Caco-2 (cell line): ENCODE data around the gene F13B. TPM values are rescaled to one million over a fixed set of nuclear protein-coding genes. Genes with fewer than 3 reads are reported as not detected.

ENCODE experiments used
- BruUV-seq: library from RNA; stranded (reverse); fragments of 400-500 nt; replicated peaks from 2 replicates; lab custom pipeline; 2021; lab: Mats Ljungman, UMichigan
- CTCF ChIA-PET: fragments of 300-600 bp; sonication (Branson Sonifier 250); formaldehyde crosslinking; loops from one replicate; lab custom pipeline; 2022; ENCODE audit warnings: antibody characterized with exemption; lab: Charles Lee
- POLR2A ChIA-PET: fragments of 300-600 bp; sonication (Branson Sonifier 250); formaldehyde crosslinking; loops from one replicate; lab custom pipeline; 2022; ENCODE audit warnings: antibody characterized with exemption; lab: Charles Lee
- DNase-seq, 2 experiments: peaks; one replicate each; pipeline versions ENCODE4 v3.0.0 to v3.0.0-alpha.2; 2020 to 2022
- H3K27me3 ChIP-seq: replicated peaks from 2 replicates; pipeline ENCODE4 v1.6.0; 2011; ENCODE audit warnings: low read length; ENCODE audit not compliant: control insufficient read depth, insufficient read depth
- H3K36me3 ChIP-seq: 2 replicates; pipeline ENCODE4 v1.5.1; 2011; ENCODE audit warnings: low read length; ENCODE audit not compliant: control insufficient read depth, insufficient read depth
- H3K4me1 ChIP-seq: fragments of 250-450 bp; sonication (Bioruptor Pico); 2 replicates; pipeline ENCODE4 v1.5.1; 2020; ENCODE audit warnings: mild to moderate bottlenecking
- H3K4me3 ChIP-seq: 2 replicates; pipeline ENCODE4 v1.5.1; 2011; ENCODE audit warnings: low read depth, mild to moderate bottlenecking, control low read depth, low read length
- H3K9me3 ChIP-seq: fragments of 250-450 bp; sonication (Bioruptor Pico); 2 replicates; pipeline ENCODE4 v1.5.1; 2020; ENCODE audit warnings: mild to moderate bottlenecking, moderate library complexity
- H3K27ac Mint-ChIP-seq: one replicate; pipeline ENCODE4 v1.8.0; 2022; ENCODE audit warnings: mixed read lengths; ENCODE audit not compliant: unreplicated experiment
- H3K27me3 Mint-ChIP-seq: one replicate; pipeline ENCODE4 v1.8.0; 2022; ENCODE audit warnings: mixed read lengths; ENCODE audit not compliant: insufficient read depth, unreplicated experiment
- H3K36me3 Mint-ChIP-seq: one replicate; pipeline ENCODE4 v1.8.0; 2022; ENCODE audit warnings: mild to moderate bottlenecking, mixed read lengths; ENCODE audit not compliant: insufficient read depth, unreplicated experiment
- H3K4me1 Mint-ChIP-seq: one replicate; pipeline ENCODE4 v1.8.0; 2022; ENCODE audit warnings: low read depth, mixed read lengths; ENCODE audit not compliant: unreplicated experiment
- H3K4me3 Mint-ChIP-seq: one replicate; pipeline ENCODE4 v1.8.0; 2022; ENCODE audit warnings: mild to moderate bottlenecking, moderate library complexity, mixed read lengths; ENCODE audit not compliant: unreplicated experiment
- H3K9me3 Mint-ChIP-seq: one replicate; pipeline ENCODE4 v1.8.0; 2022; ENCODE audit warnings: mixed read lengths; ENCODE audit not compliant: unreplicated experiment
- intact Hi-C: fragments of 100-400 bp; cut with micrococcal nuclease; formaldehyde crosslinking; loops from one replicate; pipeline ENCODE4 v1.10.0; 2022; ENCODE audit not compliant: unreplicated experiment
- total RNA-seq: library from RNA; stranded (reverse); gene quantifications from 2 replicates; pipeline ENCODE4 v1.2.3, GENCODE V29; 2022
- TF ChIP-seq, protein P1 (sequence below), 2 experiments: fragments of 200-600 bp in 1 of 2; IDR thresholded peaks; 1 replicate in 1 of 2; 2 replicates in 1 of 2; pipeline versions ENCODE4 v1.5.1 to v1.8.0; 2011 to 2022; ENCODE audit warnings: antibody characterized with exemption in 1 of 2, control low read depth in 1 of 2, inconsistent platforms in 1 of 2, low read depth in 1 of 2, low read length in 1 of 2, mild to moderate bottlenecking in 1 of 2, moderate library complexity in 1 of 2; ENCODE audit not compliant: insufficient read depth in 1 of 2, severe bottlenecking in 1 of 2, unreplicated experiment in 1 of 2

Gene F13B
- total RNA-seq, 1 experiment from 2014 or later, result not detected

- DNase-seq, result no peak
- Histone ChIP-seq H3K4me1 (no peaks in the 10 kb centered on the region), H3K36me3 (peaks cover 4% of the 10 kb centered on the region; the same call in 1 of the 2 replicates), H3K4me3 (no peak overlapping the region), H3K9me3 (peaks cover 30% of the 10 kb centered on the region), H3K27me3 (no peaks in the 10 kb centered on the region)
- POLR2A ChIA-PET, result no interaction called here
- Mint-ChIP-seq H3K4me3 (no peak overlapping the region), H3K36me3 (peaks cover 58% of the 10 kb centered on the region), H3K27ac (no peak overlapping the region), H3K4me1 (no peaks in the 10 kb centered on the region), H3K9me3 (peaks cover 35% of the 10 kb centered on the region), H3K27me3 (no peaks in the 10 kb centered on the region)
- TF ChIP-seq, protein P1, sequence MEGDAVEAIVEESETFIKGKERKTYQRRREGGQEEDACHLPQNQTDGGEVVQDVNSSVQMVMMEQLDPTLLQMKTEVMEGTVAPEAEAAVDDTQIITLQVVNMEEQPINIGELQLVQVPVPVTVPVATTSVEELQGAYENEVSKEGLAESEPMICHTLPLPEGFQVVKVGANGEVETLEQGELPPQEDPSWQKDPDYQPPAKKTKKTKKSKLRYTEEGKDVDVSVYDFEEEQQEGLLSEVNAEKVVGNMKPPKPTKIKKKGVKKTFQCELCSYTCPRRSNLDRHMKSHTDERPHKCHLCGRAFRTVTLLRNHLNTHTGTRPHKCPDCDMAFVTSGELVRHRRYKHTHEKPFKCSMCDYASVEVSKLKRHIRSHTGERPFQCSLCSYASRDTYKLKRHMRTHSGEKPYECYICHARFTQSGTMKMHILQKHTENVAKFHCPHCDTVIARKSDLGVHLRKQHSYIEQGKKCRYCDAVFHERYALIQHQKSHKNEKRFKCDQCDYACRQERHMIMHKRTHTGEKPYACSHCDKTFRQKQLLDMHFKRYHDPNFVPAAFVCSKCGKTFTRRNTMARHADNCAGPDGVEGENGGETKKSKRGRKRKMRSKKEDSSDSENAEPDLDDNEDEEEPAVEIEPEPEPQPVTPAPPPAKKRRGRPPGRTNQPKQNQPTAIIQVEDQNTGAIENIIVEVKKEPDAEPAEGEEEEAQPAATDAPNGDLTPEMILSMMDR (IDR thresholded peaks at IDR 0.05; ENCODE audit: insufficient read depth in 1 of 2, low read depth in 1 of 2, low read length in 1 of 2, severe bottlenecking in 1 of 2, unreplicated experiment in 1 of 2), result no peak
- intact Hi-C loops, result no loop called here
- CTCF ChIA-PET, result no interaction called here
- BruUV-seq, result no TSS peak
Measured at GRCh38 chr1:197081117-197081753, 14.2 kb upstream of the F13B start.

DNA sequence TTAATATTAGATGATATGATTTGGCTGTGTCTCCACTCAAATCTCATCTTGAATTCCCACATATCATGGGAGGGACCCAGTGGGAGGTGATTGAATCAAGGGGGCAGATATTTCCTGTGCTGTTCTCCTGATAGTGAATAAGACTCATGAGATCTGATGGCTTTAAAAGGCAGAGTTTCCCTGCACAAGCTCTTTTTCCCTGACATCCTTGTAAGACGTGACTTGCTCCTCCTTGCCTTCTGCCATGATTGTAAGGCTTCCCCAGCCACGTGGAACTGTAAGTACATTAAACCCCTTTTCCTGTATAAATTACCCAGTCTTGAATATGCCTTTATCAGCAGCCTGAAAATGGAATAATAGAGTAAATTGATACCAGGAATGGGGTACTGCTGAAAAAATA is 13.3 kb upstream of the F13B start:
- H3K4me3 Mint-ChIP-seq, result no peak overlapping the region
- no TSS peak for BruUV-seq
- CTCF ChIA-PET, result no interaction called here
- no peak overlapping the region for H3K27ac Mint-ChIP-seq
- POLR2A ChIA-PET, result no interaction called here
- H3K4me1 ChIP-seq, result no peaks in the 10 kb centered on the region
- intact Hi-C loops, result no loop called here
- H3K27me3 ChIP-seq, result no peaks in the 10 kb centered on the region
- peaks cover 30% of the 10 kb centered on the region for H3K9me3 ChIP-seq
- H3K36me3 Mint-ChIP-seq, result peaks cover 49% of the 10 kb centered on the region
- H3K4me3 ChIP-seq, result no peak overlapping the region
- no peak for DNase-seq
- H3K9me3 Mint-ChIP-seq, result peaks cover 26% of the 10 kb centered on the region
- no peaks in the 10 kb centered on the region for H3K4me1 Mint-ChIP-seq
- TF ChIP-seq, protein P1 (IDR thresholded peaks at IDR 0.05; ENCODE audit: insufficient read depth in 1 of 2, low read depth in 1 of 2, low read length in 1 of 2, severe bottlenecking in 1 of 2, unreplicated experiment in 1 of 2), result no peak
- H3K27me3 Mint-ChIP-seq, result no peaks in the 10 kb centered on the region
- H3K36me3 ChIP-seq, result peaks cover 2% of the 10 kb centered on the region; the same call in 1 of the 2 replicates

DNA sequence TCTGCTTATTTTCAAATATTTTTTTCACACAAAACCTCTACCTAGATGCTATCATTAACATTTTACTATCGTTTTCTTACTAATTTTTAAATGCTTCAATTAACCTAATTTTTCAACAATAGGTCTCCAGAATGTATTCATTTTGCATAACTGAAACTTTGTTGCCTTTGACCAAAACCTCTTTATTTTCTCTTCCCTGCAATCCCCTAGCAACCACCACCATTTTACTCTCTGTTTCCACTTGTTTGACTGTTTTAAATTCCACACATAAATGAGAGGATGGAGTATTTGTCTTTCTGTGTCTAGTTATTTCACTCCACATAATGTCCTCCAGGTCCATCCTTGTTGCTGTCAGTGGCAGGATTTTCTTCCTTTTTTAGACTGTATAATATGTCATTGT is 9.5 kb upstream of the F13B start:
- H3K9me3 ChIP-seq, result peaks cover 11% of the 10 kb centered on the region
- no peaks in the 10 kb centered on the region for H3K4me1 Mint-ChIP-seq
- no peaks in the 10 kb centered on the region for H3K27me3 Mint-ChIP-seq
- no peaks in the 10 kb centered on the region for H3K27me3 ChIP-seq
- no TSS peak for BruUV-seq
- no peak overlapping the region for H3K27ac Mint-ChIP-seq
- H3K36me3 ChIP-seq, result no peaks in the 10 kb centered on the region
- intact Hi-C loops, result no loop called here
- TF ChIP-seq, protein P1 (IDR thresholded peaks at IDR 0.05; ENCODE audit: insufficient read depth in 1 of 2, low read depth in 1 of 2, low read length in 1 of 2, severe bottlenecking in 1 of 2, unreplicated experiment in 1 of 2), result no peak
- POLR2A ChIA-PET, result no interaction called here
- peaks cover 15% of the 10 kb centered on the region for H3K36me3 Mint-ChIP-seq
- no peak overlapping the region for H3K4me3 ChIP-seq
- no peak for DNase-seq
- H3K9me3 Mint-ChIP-seq, result peaks cover 22% of the 10 kb centered on the region
- H3K4me3 Mint-ChIP-seq, result no peak overlapping the region
- H3K4me1 ChIP-seq, result no peaks in the 10 kb centered on the region
- CTCF ChIA-PET, result no interaction called here
